Smooth muscle cell of the brain vasculature (primary cell): ENCODE results near the gene PSMD5.

Experiments used
- DNase-seq: peaks from one replicate; pipeline ENCODE4 v3.0.0-alpha.2; 2012; ENCODE audit warnings: low read depth, low spot score

Gene PSMD5

GRCh38 chr9:120842685-120843485 lies at the start of gene PSMD5:
Gene PSMD5 (minus strand): TSS chr9:120842922. CDS start chr9:120842909, 13 bp downstream.
- DNase-seq: peak; percentile 96

DNA sequence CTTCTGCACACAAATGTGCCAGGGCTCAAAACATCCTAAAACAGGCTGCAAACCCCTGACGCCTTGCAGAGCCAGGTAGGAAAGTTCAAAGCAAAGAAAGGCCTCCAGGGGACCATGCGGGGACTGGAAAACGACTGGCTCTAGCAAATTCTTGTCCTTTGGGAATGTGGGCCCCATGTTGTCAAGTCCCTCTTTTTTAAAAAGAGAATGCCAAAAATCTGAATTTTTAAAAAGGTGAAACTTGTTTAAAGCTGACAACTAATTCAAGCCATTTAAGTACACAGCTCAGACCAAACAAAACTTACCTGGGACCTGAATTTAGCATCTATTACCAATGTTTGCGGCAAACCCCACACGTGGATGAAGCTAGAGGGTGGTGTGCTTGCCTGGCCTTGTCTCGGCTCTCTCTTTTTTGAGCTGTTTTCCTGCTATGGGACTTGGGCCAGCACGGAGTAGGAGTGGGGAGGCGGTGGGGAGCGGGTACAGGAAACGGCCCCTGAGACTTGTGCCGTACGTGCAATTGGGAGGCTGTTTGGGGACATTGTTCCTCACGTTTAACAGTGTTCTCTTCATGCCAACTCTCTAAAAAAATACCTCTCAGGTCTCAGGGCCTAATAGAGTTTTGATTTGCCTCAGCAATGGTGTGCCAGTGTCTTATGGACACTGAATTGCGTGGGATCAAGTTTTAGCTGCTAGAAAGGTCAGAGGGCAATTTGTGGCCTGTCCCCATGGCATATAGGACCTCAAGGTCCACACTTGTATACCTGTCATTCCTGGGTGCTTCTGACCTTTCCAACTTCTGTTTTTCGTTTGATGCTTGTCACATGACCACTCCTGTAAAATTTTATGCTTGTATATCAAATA lies 49.4 kb upstream of the PSMD5 start:
- DNase-seq: no peak

GRCh38 chr9:120891245-120891883 lies 48.6 kb upstream of the PSMD5 start:
- DNase-seq: no peak

DNA sequence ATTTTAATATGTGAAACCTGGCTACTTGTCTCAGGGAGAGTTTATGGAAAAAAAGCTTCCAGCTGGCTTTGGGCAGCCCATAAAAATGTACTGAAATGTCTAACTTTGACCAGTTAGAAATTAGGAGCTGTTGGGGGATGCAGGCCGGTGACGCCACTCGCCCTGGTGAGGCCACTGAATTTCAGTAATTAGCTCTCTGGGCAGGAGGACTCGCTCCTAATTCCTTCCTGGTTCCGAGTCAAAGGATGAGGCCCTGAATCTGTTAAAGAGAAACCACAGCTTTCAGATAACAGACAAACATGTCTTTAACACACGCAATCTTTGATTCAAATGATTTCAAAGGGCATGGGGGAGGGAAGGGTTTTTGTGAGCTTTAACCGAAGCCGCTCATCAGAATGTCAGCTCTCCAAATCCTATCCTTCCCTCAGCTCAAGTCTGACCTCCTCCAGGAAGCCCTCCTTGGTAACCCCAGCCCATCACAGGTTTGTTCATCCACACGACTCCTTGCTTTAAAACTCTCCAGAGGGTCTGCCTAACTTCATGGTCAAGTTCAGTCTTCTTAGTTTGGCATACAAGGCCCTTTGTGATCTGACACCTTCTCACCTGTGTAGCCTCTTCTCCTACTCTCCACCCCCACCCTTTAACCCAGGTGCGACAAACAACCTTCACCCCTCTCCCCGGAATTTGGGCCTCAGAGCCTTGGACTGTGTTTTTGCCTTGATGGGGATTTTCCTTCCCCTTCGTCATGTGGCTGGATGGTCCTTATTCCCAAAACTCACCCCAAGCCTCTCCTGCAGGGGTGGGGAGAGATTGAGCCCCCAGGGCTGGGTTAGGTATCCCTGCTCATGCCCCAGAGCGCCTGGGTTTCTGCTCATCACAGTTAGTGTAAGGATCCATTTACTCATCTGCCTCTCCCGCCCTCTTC lies 47.9 kb upstream of the PSMD5 start:
- no peak for DNase-seq

DNA sequence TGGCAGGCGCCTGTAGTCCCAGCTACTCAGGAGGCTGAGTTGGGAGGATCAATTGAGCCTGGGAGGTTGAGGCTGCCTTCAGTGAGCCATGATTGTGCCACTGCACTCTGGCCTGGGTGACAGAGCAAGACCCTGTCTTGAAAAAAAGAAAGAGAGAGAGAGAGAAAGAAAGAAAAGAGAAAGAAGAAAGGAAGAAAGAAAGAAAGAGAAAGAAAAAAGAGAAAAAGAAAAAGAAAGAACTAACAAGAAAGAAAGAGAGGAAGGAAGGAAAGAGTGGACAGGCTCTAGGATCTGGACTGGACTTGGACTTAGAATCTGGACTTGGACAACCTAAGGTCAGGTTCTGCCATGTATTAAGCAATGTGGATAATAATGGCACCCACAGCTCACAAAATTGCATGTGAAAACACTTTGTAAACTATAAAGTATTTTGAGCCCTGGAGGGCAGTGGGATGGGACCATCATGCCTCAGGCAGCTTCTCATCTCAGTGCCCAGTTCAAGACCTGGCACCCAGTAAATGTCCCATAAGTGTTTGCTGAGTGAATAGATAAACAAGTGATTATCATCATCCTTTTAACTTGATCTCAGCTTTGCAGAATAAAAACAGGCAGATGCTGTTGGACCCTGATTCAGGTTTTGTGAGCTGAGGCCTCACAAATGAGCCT lies 47.0 kb upstream of the PSMD5 start:
- no peak for DNase-seq

GRCh38 chr9:120888626-120889025 lies 45.9 kb upstream of the PSMD5 start:
- no peak for DNase-seq

GRCh38 chr9:120886490-120886967 lies 43.8 kb upstream of the PSMD5 start:
- peak; percentile 49 for DNase-seq

DNA sequence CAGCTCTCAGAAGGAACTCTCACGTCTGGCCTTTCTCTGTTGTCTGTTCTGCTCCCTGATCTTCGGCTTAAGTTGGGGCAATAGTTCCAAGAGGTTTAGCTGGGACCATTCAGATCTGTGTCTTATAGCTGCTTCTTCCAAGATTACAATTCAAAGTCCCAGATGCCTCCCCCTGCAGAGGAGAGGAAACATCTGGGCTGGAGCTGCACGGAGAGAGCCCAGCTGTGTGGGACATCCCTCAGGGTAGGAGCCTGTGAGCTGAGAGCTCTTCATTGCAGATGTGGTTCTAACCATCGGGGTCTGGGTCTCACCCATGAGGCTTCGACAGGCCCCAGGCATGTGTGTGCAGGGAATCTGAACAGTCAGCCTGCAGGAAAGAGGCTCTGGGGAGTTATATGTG lies 43.2 kb upstream of the PSMD5 start:
- DNase-seq: no peak

DNA sequence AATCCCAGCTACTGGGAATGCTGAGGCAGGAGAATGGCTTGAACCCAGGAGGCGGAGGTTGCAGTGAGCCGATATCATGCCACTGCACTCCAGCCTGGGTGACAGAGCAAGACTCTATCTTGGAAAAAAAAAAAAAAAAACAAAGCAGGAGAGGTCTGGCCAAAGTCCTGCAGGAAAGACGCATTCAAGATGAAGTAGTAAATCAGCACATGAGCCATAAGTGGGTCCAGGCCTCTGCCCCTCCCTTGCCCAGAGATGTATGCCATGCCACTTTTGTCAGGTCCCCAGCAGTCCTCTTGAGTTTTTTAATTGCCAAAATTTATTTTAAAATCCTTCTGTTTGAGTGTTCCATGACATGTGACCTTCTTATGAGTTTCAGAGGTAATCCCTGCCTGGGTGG lies 42.7 kb upstream of the PSMD5 start:
- DNase-seq: no peak

DNA sequence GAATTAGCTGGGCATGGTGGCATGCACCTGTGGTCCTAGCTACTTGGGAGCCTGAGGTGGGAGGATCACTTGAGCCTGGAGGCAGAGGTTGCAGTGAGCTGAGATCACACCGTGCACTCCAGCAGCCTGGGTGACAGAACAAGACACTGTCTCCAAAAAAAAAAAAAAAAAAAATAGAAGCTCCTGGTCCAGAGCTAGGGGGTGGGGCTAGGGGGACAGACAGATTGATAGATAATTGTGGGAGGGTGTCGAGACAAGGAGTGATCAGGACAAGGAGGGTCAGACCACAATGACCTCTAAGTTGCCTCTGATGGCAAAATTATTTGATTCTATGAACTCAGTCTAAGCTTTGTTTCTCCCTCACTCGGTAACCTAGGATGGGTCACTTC lies 40.9 kb upstream of the PSMD5 start:
- no peak for DNase-seq

DNA sequence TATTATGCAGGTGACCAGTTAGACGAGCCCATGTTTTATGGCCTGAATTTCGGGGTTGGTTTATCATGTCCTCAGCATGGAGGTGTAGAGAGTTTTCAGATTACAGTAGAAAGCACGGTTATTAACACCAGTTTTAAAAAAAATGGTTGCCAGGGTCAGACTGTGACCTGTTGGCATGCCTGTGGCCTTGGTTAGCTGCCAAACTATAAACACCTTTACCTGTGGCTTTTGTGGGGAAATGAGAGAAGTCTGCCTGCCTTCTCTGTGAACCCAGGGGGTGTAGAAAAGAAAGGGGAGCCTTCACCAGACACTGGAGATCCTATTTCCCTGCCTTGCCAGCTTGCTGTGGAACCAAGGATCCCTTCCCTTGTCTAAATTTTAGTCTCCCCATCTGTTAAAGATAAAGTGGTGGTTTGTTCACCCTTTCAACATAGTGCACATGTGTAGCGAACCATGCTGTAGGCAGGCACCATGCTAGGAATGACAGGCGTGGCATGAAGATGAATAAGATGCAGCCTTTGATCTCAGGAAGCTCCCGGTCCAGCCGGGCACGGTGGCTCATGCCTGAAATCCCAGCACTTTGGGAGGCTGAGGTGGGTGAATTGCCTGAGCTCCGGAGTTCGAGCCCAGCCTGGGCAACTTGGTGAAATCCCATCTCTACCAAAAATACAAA lies 40.3 kb upstream of the PSMD5 start:
- no peak for DNase-seq

DNA sequence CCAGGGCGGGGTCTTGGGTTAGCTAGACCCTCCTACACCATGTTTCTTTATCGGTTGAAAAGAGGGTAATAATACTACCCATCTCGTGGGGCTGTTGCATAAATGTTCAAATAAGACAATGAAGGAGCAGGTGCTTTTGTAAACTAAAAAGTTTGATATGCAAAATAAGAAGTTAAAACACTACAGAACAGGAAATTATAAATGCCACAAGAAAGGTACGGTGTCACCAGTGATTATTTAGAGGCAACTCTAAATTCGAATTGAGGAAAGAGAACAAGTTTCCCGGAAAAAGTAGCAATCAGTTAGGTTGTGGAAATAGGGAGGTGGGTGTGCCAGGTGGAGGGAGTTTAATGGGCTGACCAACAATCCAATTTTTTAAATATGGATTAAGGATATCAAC lies 36.7 kb upstream of the PSMD5 start:
- DNase-seq: no peak

- no peak for DNase-seq
Observed at GRCh38 chr9:120878188-120879130, 35.7 kb upstream of the PSMD5 start.

GRCh38 chr9:120877276-120878034 lies 34.7 kb upstream of the PSMD5 start:
- DNase-seq: no peak

GRCh38 chr9:120876842-120877240 lies 34.1 kb upstream of the PSMD5 start, which contains the start of gene PHF19:
Gene PHF19 (minus strand): TSS chr9:120877188. CDS start chr9:120874741, 2,447 bp downstream.
- DNase-seq: no peak

DNA sequence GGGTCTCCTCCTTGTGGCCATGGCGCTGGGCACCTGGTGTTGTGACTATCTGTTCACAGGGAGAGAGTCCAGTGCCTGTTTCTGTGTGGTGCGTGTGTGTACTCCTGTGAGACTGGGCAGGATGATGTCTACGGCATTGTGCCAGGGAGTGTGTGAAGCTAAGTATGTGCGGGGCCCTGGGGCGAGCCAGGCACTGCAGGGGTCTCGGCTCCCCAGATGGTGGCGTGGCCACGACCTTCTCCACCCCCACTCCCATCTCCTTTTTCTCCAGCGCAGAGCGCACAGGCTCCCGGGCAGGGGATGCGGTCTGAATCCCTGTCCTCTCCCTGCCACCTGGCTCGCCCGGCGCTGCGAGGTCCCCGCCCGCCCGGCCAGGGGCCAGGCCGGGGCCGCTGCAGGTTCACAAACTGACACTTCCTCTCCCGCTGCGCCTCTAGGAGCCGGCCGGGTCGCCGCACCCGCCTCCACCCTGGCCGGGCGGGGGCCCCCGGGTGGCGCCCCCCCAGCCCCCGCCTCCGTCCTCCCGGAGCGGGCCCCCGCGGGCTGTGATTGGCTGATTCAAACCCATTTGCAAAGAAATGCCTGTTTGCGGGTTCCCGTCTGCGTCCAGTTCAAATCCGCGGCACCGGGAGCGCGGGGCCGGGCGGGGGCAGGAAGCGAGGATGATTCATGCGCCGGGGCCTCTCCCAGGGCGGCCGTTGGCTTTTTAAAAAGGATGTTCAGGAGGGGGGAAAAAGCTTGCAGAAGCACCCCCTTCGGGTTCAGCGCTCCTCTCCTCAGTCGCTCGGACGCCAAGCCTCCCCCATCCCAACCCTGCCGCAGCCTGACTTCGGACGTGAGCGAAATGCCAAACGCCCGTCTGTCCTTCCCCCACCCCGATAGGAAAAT lies 33.5 kb upstream of the PSMD5 start:
- DNase-seq: peak; percentile 66

GRCh38 chr9:120875643-120875953 lies 32.9 kb upstream of the PSMD5 start:
- no peak for DNase-seq
